Ishikawa (cell line): Measurements from ENCODE around the gene OSBPL9.

Experiments used
- CEBPB ChIP-seq: IDR thresholded peaks from 2 replicates; pipeline ENCODE4 v1.6.1; 2012
- CREB1 ChIP-seq: IDR thresholded peaks from 2 replicates; pipeline ENCODE4 v1.6.1; 2012; ENCODE audit warnings: low read depth
- EGR1 ChIP-seq: IDR thresholded peaks from 2 replicates; pipeline ENCODE4 v1.6.1; 2012
- EP300 ChIP-seq: IDR thresholded peaks from 2 replicates; pipeline ENCODE4 v1.6.1; 2012; ENCODE audit warnings: borderline replicate concordance
- FOXM1 ChIP-seq: IDR thresholded peaks from 2 replicates; pipeline ENCODE4 v1.6.1; 2012; ENCODE audit warnings: low read depth, borderline replicate concordance
- NFIC ChIP-seq: IDR thresholded peaks from 2 replicates; pipeline ENCODE4 v1.6.1; 2012
- TAF1 ChIP-seq: IDR thresholded peaks from 2 replicates; pipeline ENCODE4 v1.6.1; 2012; ENCODE audit warnings: low read depth, mild to moderate bottlenecking
- TCF12 ChIP-seq: IDR thresholded peaks from 2 replicates; pipeline ENCODE4 v1.6.1; 2012; ENCODE audit warnings: low read depth
- TEAD4 ChIP-seq: IDR thresholded peaks from 2 replicates; pipeline ENCODE4 v1.6.1; 2012
- YY1 ChIP-seq: IDR thresholded peaks from 2 replicates; pipeline ENCODE4 v1.6.1; 2012; ENCODE audit warnings: low read depth
- ZBTB7A ChIP-seq: IDR thresholded peaks from 2 replicates; pipeline ENCODE4 v1.6.1; 2012; ENCODE audit warnings: low read depth
- TF ChIP-seq, protein P1 (sequence below): IDR thresholded peaks from 2 replicates; pipeline ENCODE4 v1.6.1; 2012
- TF ChIP-seq, protein P2 (sequence below): IDR thresholded peaks from 2 replicates; pipeline ENCODE4 v1.6.1; 2012
- TF ChIP-seq, protein P3 (sequence below): IDR thresholded peaks from 2 replicates; pipeline ENCODE4 v1.6.1; 2012; ENCODE audit warnings: low read depth, mild to moderate bottlenecking

The OSBPL9 gene

DNA sequence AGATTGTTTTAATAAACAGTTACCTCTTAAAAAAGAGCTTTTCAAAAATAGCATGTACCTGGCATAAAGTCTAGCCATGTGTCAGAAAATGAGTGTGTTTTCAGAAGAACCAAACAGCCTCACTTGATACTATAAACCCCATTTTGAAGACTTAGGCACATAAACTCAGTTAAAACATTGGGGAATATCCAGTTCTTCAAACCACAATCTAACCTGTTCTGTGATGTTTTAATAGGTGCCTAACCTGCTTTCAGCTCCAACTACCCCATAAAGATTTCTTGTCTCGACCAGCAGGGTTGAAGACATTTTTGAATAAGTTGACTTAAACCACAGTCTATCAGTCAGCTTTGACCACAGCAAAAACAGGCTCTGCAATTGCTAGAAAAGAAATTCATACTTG lies 220.4 kb downstream of the OSBPL9 start:
- TF ChIP-seq NFIC (no peak), TAF1 (no peak), EP300 (no peak), ZBTB7A (no peak), CREB1 (no peak), FOXM1 (no peak), EGR1 (no peak), TEAD4 (no peak), TCF12 (no peak), YY1 (no peak), CEBPB (no peak)
- TF ChIP-seq, protein P1, sequence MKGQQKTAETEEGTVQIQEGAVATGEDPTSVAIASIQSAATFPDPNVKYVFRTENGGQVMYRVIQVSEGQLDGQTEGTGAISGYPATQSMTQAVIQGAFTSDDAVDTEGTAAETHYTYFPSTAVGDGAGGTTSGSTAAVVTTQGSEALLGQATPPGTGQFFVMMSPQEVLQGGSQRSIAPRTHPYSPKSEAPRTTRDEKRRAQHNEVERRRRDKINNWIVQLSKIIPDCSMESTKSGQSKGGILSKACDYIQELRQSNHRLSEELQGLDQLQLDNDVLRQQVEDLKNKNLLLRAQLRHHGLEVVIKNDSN: no peak
- TF ChIP-seq, protein P2, sequence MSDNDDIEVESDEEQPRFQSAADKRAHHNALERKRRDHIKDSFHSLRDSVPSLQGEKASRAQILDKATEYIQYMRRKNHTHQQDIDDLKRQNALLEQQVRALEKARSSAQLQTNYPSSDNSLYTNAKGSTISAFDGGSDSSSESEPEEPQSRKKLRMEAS: no peak
- TF ChIP-seq, protein P3, sequence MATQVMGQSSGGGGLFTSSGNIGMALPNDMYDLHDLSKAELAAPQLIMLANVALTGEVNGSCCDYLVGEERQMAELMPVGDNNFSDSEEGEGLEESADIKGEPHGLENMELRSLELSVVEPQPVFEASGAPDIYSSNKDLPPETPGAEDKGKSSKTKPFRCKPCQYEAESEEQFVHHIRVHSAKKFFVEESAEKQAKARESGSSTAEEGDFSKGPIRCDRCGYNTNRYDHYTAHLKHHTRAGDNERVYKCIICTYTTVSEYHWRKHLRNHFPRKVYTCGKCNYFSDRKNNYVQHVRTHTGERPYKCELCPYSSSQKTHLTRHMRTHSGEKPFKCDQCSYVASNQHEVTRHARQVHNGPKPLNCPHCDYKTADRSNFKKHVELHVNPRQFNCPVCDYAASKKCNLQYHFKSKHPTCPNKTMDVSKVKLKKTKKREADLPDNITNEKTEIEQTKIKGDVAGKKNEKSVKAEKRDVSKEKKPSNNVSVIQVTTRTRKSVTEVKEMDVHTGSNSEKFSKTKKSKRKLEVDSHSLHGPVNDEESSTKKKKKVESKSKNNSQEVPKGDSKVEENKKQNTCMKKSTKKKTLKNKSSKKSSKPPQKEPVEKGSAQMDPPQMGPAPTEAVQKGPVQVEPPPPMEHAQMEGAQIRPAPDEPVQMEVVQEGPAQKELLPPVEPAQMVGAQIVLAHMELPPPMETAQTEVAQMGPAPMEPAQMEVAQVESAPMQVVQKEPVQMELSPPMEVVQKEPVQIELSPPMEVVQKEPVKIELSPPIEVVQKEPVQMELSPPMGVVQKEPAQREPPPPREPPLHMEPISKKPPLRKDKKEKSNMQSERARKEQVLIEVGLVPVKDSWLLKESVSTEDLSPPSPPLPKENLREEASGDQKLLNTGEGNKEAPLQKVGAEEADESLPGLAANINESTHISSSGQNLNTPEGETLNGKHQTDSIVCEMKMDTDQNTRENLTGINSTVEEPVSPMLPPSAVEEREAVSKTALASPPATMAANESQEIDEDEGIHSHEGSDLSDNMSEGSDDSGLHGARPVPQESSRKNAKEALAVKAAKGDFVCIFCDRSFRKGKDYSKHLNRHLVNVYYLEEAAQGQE: no peak
